Cardiac ventricle fibroblast (primary cell): Measurements from ENCODE around the gene PMAIP1. TPM values are rescaled to one million over a fixed set of nuclear protein-coding genes. Genes with fewer than 3 reads are reported as not detected.

Experiments
- total RNA-seq: library from RNA; depleted of rRNA; stranded (reverse); fragments of >200 nt; gene quantifications from 2 replicates; pipeline ENCODE4 v1.2.3, GENCODE V29; 2015

PMAIP1 gene
- 0.69 and 1.5 TPM in 2 replicates for total RNA-seq

GRCh38 chr18:59899298-59900221, at the start of gene PMAIP1:
TSS of gene PMAIP1 (plus strand) at chr18:59899996. CDS start at chr18:59900178, 182 bp downstream.

Other genes with a start within 250 kb of the PMAIP1 start
- 11.7 and 18.4 TPM in 2 replicates for gene CCBE1, start 202.6 kb upstream of the PMAIP1 start, total RNA-seq